ENCODE results near the gene SPATA9. TPM values are rescaled to one million over a fixed set of nuclear protein-coding genes. Genes with fewer than 3 reads are reported as not detected.

SPATA9 gene
- total and polyA plus RNA-seq, 2 donors (not counting 1 experiment from before 2014, with no cell fraction given): not detected

DNA sequence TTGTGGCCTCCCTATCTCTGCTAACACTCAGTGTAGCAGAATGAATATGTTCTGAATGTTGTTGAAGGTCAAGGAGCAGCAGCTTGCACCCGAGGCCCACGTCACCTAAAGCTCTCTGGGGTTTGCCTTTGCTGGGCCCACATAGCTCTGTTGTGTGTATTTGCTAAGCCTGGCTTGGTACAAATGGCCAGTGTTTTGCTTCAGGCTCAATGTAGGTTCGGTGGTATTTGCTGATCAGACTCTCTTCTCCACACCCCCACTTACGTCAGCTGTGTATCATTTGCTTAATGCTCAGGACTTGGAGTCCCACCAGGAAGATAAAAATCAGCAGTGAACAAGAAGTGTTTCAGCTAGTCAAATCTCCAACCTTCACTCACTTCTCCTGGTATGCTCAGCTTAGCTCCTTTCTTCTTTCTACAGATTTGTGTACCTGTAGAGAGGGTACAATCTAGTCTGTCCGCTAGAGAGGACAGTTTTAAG lies 41.0 kb downstream of the SPATA9 start:
- CTCF ChIA-PET: interaction anchor here (1.1 to 7.7 kb wide), 7 partner anchors 17 to 694 kb away, joined by 3 to 127 read pairs (median 4); no protein-coding TSS in a partner anchor
- peaks cover 14% of the 10 kb centered on the region for H3K4me1 Mint-ChIP-seq
- ATAC-seq (ENCODE audit: low read depth): no peak

DNA sequence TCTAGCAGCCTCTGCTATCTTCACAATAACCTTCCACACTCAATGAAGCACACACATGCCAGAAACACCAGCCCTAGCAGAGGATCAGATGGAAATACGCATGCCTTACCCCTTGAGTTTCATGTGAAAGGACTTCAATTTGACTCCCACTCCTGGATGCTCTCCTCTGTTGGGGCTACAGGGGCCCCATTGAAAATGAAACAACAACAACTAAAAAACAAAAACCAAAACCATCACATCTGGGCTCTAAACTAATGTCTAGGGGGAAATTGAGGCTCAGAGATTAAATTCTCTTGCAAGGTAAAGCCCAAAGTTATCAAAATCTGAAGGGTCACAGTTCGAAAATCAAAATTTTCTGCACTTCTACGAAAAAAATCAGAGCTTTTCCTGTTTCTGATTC lies 44.2 kb downstream of the SPATA9 start:
- Mint-ChIP-seq H3K4me3 (no peak overlapping the region), H3K27ac (no peak overlapping the region), H3K9me3 (ENCODE audit: insufficient read depth) (no peaks in the 10 kb centered on the region), H3K4me1 (no peaks in the 10 kb centered on the region), H3K27me3 (peaks cover 8% of the 10 kb centered on the region)
- WGBS (ENCODE audit: insufficient coverage): 58% methylated on average over 3 of the region's 3 CpGs
- Histone ChIP-seq H4K20me1 (ENCODE audit: control insufficient read depth, insufficient read depth, low read length, poor library complexity, severe bottlenecking) (no peaks in the 10 kb centered on the region), H2AFZ (ENCODE audit: insufficient read depth, low read depth, low read length, poor library complexity, severe bottlenecking) (no peak overlapping the region), H3K36me3 (replicated peaks in 1 of 2; ENCODE audit: control extremely low read depth in 1 of 2, control insufficient read depth in 1 of 2, extremely low read depth in 1 of 2, insufficient read depth in 2 of 2, low read length in 1 of 2) (no peaks in the 10 kb centered on the region), H3K9ac (ENCODE audit: low read length) (no peak overlapping the region), H3K9me3 (ENCODE audit: control extremely low read depth in 1 of 3, control insufficient read depth in 2 of 3, insufficient read depth in 1 of 3, low read length in 2 of 3) (no peaks in the 10 kb centered on the region), H3K4me2 (replicated peaks; ENCODE audit: low read depth, low read length, poor library complexity, severe bottlenecking) (no peak overlapping the region), H3K79me2 (ENCODE audit: control insufficient read depth, insufficient read depth, low read length) (no peaks in the 10 kb centered on the region), H3K4me3 (ENCODE audit: control extremely low read depth in 1 of 5, extremely low read depth in 1 of 5, insufficient read depth in 1 of 5, low read depth in 2 of 5, low read length in 4 of 5) (no peak overlapping the region), H3K4me1 (ENCODE audit: control insufficient read depth in 2 of 2, insufficient read depth in 2 of 2, low read length in 2 of 2) (no peaks in the 10 kb centered on the region), H3K27me3 (replicated peaks in 1 of 4; ENCODE audit: control extremely low read depth in 1 of 4, control insufficient read depth in 3 of 4, insufficient read depth in 4 of 4, low read length in 3 of 4) (no peaks in the 10 kb centered on the region), H3K27ac (ENCODE audit: low read length in 2 of 2) (no peak overlapping the region)
- ATAC-seq (ENCODE audit: low read depth): no peak
- POLR2A ChIA-PET: no interaction called here
- TF ChIP-seq, protein P1, sequence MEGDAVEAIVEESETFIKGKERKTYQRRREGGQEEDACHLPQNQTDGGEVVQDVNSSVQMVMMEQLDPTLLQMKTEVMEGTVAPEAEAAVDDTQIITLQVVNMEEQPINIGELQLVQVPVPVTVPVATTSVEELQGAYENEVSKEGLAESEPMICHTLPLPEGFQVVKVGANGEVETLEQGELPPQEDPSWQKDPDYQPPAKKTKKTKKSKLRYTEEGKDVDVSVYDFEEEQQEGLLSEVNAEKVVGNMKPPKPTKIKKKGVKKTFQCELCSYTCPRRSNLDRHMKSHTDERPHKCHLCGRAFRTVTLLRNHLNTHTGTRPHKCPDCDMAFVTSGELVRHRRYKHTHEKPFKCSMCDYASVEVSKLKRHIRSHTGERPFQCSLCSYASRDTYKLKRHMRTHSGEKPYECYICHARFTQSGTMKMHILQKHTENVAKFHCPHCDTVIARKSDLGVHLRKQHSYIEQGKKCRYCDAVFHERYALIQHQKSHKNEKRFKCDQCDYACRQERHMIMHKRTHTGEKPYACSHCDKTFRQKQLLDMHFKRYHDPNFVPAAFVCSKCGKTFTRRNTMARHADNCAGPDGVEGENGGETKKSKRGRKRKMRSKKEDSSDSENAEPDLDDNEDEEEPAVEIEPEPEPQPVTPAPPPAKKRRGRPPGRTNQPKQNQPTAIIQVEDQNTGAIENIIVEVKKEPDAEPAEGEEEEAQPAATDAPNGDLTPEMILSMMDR (IDR thresholded peaks at IDR 0.05): no peak
- no peak for TF ChIP-seq EZH2 (IDR thresholded peaks at IDR 0.05; ENCODE audit: borderline replicate concordance, insufficient read depth, low read depth, low read length, poor library complexity, severe bottlenecking)
- DNase-seq: no peak
- CTCF ChIA-PET: no interaction called here
- intact Hi-C loops (cut with micrococcal nuclease): no loop called here

More for the DNA sequence above, 41.0 kb downstream of the SPATA9 start:
- intact Hi-C loops (cut with micrococcal nuclease): loop anchor here (5.0 to 10.0 kb wide), 3 partner anchors 696 to 1543 kb away; partner anchors contain the start of gene RIOK2
- H3K4me2 ChIP-seq (replicated peaks; ENCODE audit: low read depth, low read length, poor library complexity, severe bottlenecking): no peak overlapping the region
- peaks cover 6% of the 10 kb centered on the region for H3K27me3 Mint-ChIP-seq
- H3K27me3 ChIP-seq (replicated peaks in 1 of 4; ENCODE audit: control extremely low read depth in 1 of 4, control insufficient read depth in 3 of 4, insufficient read depth in 4 of 4, low read length in 3 of 4): no peaks in the 10 kb centered on the region
- WGBS (ENCODE audit: insufficient coverage): 100% methylated on average over 2 of the region's 5 CpGs
- no peaks in the 10 kb centered on the region for H3K36me3 ChIP-seq (replicated peaks in 1 of 2; ENCODE audit: control extremely low read depth in 1 of 2, control insufficient read depth in 1 of 2, extremely low read depth in 1 of 2, insufficient read depth in 2 of 2, low read length in 1 of 2)
- no peak for TF ChIP-seq EZH2 (IDR thresholded peaks at IDR 0.05; ENCODE audit: borderline replicate concordance, insufficient read depth, low read depth, low read length, poor library complexity, severe bottlenecking)
- TF ChIP-seq, protein P1 (IDR thresholded peaks at IDR 0.05): no peak
- H3K4me3 Mint-ChIP-seq: no peak overlapping the region
- no peak overlapping the region for H3K27ac ChIP-seq (ENCODE audit: low read length in 2 of 2)
- peaks cover 7 to 12% of the 10 kb centered on the region in 2 donors for H3K4me1 ChIP-seq (ENCODE audit: control insufficient read depth in 2 of 2, insufficient read depth in 2 of 2, low read length in 2 of 2)
- H4K20me1 ChIP-seq (ENCODE audit: control insufficient read depth, insufficient read depth, low read length, poor library complexity, severe bottlenecking): no peaks in the 10 kb centered on the region
- H3K9ac ChIP-seq (ENCODE audit: low read length): no peak overlapping the region
- POLR2A ChIA-PET: no interaction called here
- H3K4me3 ChIP-seq (ENCODE audit: control extremely low read depth in 1 of 5, extremely low read depth in 1 of 5, insufficient read depth in 1 of 5, low read depth in 2 of 5, low read length in 4 of 5): no peak overlapping the region
- no peak for DNase-seq
- H3K9me3 Mint-ChIP-seq (ENCODE audit: insufficient read depth): no peaks in the 10 kb centered on the region
- H2AFZ ChIP-seq (ENCODE audit: insufficient read depth, low read depth, low read length, poor library complexity, severe bottlenecking): no peak overlapping the region
- H3K79me2 ChIP-seq (ENCODE audit: control insufficient read depth, insufficient read depth, low read length): no peaks in the 10 kb centered on the region
- peaks cover 0 to 6% (median 0%) of the 10 kb centered on the region in 3 donors for H3K9me3 ChIP-seq (ENCODE audit: control extremely low read depth in 1 of 3, control insufficient read depth in 2 of 3, insufficient read depth in 1 of 3, low read length in 2 of 3)
- no peak overlapping the region for H3K27ac Mint-ChIP-seq

All from B cell (primary cell).